Spinal cord (tissue), 10 donors: ENCODE measurements around the gene RPLP2. TPM values are rescaled to one million over a fixed set of nuclear protein-coding genes. Genes with fewer than 3 reads are reported as not detected.
A peak's percentile ranks its signal among the peaks of the same experiment; 100 is the strongest.

Source experiments
- DNase-seq, 6 donors: peaks; one replicate each; pipeline versions ENCODE4 v3.0.0 to v3.0.0-alpha.2; 2013 to 2015; ENCODE audit warnings: low spot score in 6 of 6, low read depth in 4 of 6
- H3K27ac ChIP-seq: one replicate; pipeline ENCODE4 v1.5.1; 2013; ENCODE audit warnings: low read depth, low read length, control low read depth
- H3K27me3 ChIP-seq: one replicate; pipeline ENCODE4 v1.6.1; 2013; ENCODE audit warnings: low read length; ENCODE audit not compliant: control insufficient read depth, insufficient read depth
- H3K36me3 ChIP-seq: one replicate; pipeline ENCODE4 v1.6.1; 2013; ENCODE audit warnings: low read length; ENCODE audit not compliant: control insufficient read depth, insufficient read depth
- H3K4me1 ChIP-seq: one replicate; pipeline ENCODE4 v1.6.1; 2013; ENCODE audit warnings: low read length; ENCODE audit not compliant: control insufficient read depth, insufficient read depth
- H3K4me3 ChIP-seq: one replicate; pipeline ENCODE4 v1.5.1; 2013; ENCODE audit warnings: low read depth, low read length, control low read depth
- H3K9me3 ChIP-seq: one replicate; pipeline ENCODE4 v1.6.1; 2013; ENCODE audit warnings: low read length; ENCODE audit not compliant: control insufficient read depth, insufficient read depth
- WGBS: methylation state at CpG from one replicate; pipeline ENCODE4 v1.1.5; 2013; ENCODE audit warnings: missing lambda C conversion rate; ENCODE audit not compliant: insufficient coverage; 5-methylcytosine and 5-hydroxymethylcytosine counted together
- polyA plus RNA-seq, 2 donors: library from polyadenylated mRNA; unstranded; fragments of 120-200 nt; gene quantifications; one replicate each; pipeline ENCODE4 v1.2.1, GENCODE V29; 2013; ENCODE audit not compliant: insufficient read length in 2 of 2
- total RNA-seq, 2 donors: library from RNA; depleted of rRNA in 1 of 2; stranded (reverse); fragments of 120-200 nt in 1 of 2; fragments of >200 nt in 1 of 2; gene quantifications; one replicate each; pipeline versions ENCODE4 v1.2.3 to v1.2.4, GENCODE V29; 2013 to 2014
- donor health status: healthy.

RPLP2 gene
- total and polyA plus RNA-seq, 4 donors = 139 to 1,150 (median 890) TPM

DNA sequence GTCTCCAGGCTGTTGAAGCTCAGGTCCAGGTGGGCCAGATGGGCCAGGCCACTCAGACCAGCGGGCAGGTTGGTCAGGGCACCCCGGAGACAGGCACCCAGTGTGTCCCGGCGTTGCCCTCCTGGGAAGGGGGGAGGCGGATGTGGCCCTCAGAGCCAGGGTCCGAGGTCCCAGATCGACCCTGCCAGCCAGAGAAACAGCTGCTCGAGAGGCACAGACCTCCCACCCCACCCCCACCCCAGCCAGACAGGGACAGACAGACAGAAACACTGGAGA is 6.4 kb upstream of the RPLP2 start:
- no peaks in the 10 kb centered on the region for H3K9me3 ChIP-seq
- no peak overlapping the region for H3K4me3 ChIP-seq
- H3K27me3 ChIP-seq = no peaks in the 10 kb centered on the region
- no peak for DNase-seq
- peaks cover 55% of the 10 kb centered on the region for H3K36me3 ChIP-seq
- H3K4me1 ChIP-seq = peaks cover 38% of the 10 kb centered on the region
- 56% methylated on average over 3 of the region's 8 CpGs for WGBS
- no peak overlapping the region for H3K27ac ChIP-seq

DNA sequence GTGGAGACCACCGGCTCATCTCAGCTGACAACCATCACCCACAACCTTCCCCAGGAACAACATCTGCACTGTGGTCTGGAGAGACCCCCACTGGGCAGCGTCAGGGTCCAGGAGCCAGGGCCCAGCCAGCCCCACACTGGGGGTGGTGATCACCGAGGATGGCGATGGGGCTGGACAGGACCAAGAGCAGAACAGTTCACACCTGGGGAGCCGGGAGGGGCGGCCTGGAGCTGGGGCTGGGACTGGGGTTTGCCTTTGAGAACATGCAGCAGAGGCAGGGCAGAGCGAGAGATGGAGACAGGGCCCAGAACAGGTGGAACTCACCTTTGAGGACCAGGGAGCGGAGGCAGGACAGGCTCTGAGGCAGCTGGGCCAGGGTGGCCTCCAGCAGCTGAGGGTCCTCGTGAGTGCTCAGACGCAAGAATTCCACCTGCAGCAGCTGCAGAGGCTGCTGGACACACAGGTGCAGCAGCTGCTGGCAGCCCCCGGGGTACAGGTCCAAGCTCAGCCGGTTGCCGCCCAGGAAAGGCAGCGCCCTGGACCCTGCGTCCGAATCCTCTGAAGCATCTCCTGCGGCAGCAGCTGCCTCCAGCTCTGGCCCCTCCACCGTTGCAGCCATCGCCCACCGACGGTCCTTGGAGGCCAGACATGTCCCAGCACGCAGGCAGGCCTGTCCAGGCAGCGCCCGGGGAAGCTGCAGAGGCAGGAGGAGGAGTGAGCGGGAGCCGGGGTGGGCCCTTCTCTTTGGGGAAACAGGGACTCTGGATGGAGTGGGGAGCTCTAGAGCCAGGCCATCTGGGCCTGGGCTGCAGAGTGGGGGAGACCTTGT is 5.8 kb upstream of the RPLP2 start:
- H3K27ac ChIP-seq = peak overlapping the region; percentile 52
- no peaks in the 10 kb centered on the region for H3K27me3 ChIP-seq
- H3K9me3 ChIP-seq = no peaks in the 10 kb centered on the region
- H3K36me3 ChIP-seq = peaks cover 52% of the 10 kb centered on the region
- peaks cover 39% of the 10 kb centered on the region for H3K4me1 ChIP-seq
- no peak for DNase-seq
- WGBS = 56% methylated on average over 25 of the region's 26 CpGs
- peak overlapping the region; percentile 70 for H3K4me3 ChIP-seq

DNA sequence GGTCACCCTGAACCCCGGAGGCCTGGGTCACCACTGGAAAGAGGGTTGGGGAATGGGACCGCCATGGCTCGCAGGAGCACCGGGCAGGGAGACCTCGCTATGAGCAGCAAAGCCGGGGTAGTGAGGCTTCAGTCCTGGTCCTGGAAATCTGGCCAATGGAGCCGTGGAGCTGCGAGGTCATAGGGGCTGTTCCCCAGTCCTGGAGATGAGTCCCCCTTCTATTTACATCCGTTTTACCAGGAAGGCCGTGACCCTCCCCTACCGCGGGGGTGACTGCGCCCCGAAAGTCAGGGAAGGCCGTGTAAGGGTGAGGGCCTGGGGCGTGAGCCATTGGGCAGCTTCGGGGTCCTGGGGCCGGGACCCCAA is 5.2 kb upstream of the RPLP2 start:
- Histone ChIP-seq H3K9me3 (no peaks in the 10 kb centered on the region), H3K27me3 (no peaks in the 10 kb centered on the region), H3K4me3 (peak overlapping the region; percentile 70), H3K27ac (peak overlapping the region; percentile 52), H3K4me1 (peaks cover 41% of the 10 kb centered on the region), H3K36me3 (peaks cover 46% of the 10 kb centered on the region)
- WGBS = 15% methylated on average over 16 of the region's 18 CpGs
- DNase-seq = no peak

DNA sequence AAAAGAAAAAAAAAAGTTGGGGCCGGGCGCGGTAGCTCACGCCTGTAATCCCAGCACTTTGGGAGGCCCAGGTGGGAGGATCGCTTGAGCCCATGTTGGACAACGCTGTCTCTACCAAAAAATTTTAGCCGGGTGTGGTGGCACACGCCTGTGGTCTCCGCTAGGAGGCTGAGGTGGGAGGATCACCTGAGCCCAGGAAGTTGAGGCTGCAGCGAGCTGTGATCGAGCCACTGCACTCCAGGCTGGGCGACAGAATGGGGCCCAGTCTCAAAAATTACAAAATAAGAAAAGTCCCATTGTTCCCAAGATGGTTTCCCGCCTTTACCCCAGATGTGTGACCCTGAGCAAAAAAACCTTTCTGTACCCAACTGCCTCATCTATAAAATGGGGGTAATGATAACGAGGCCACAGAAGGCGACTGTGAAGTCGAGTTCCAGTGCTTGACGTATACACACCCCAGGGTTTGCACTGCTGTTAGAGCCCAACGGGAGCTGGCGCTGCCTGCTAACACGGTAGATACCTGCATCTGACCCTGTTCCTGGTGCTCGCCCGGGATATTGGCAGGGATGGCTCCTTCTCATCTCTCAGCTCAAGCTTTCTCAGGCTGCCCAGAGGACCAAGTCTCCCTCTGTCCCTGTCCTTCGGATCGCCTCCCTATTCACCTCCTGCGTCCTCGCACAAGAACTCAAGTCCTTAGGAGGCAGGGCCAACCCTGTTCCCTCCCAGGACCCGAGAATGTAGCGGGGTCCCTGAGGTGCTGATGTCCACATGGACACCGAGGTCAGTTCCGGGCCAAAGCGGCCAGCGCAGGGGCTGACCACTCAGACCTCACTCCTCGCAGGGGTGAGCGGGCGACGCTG is 1.1 kb upstream of the RPLP2 start:
- H3K27me3 ChIP-seq = no peaks in the 10 kb centered on the region
- peaks cover 50% of the 10 kb centered on the region for H3K4me1 ChIP-seq
- no peaks in the 10 kb centered on the region for H3K9me3 ChIP-seq
- peak overlapping the region; percentile 98 for H3K27ac ChIP-seq
- 28% methylated on average over 32 of the region's 36 CpGs for WGBS
- H3K36me3 ChIP-seq = peaks cover 29% of the 10 kb centered on the region
- peak overlapping the region; percentile 95 for H3K4me3 ChIP-seq
- no peak for DNase-seq

DNA sequence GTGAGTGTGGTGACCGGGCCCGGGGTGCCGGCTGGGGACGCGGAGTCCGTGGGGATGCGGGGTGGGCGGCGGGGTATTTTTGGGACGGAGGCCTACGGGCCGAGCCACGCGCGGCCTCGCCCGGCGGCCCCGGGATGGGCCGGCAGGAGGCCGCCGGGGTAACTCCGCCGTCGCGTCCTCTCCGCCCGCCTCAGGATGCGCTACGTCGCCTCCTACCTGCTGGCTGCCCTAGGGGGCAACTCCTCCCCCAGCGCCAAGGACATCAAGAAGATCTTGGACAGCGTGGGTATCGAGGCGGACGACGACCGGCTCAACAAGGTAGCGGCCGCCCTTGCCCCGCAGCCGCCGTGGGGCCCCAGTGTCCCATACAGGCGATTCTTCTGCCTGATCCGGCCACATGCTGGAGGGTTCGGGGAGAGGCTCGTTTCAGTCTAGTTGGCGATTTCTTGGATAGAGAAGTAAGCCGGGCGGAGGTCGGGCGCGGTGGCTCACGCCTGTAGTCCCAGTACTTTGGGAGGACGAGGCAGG is 337 bp downstream of the RPLP2 start:
- no peaks in the 10 kb centered on the region for H3K9me3 ChIP-seq
- WGBS = under 1% methylated on average over 54 of the region's 55 CpGs
- H3K27me3 ChIP-seq = no peaks in the 10 kb centered on the region
- H3K4me1 ChIP-seq = peaks cover 37% of the 10 kb centered on the region
- DNase-seq = no peak
- H3K36me3 ChIP-seq = peaks cover 33% of the 10 kb centered on the region
- H3K27ac ChIP-seq = no peak overlapping the region
- peak overlapping the region; percentile 95 for H3K4me3 ChIP-seq

DNA sequence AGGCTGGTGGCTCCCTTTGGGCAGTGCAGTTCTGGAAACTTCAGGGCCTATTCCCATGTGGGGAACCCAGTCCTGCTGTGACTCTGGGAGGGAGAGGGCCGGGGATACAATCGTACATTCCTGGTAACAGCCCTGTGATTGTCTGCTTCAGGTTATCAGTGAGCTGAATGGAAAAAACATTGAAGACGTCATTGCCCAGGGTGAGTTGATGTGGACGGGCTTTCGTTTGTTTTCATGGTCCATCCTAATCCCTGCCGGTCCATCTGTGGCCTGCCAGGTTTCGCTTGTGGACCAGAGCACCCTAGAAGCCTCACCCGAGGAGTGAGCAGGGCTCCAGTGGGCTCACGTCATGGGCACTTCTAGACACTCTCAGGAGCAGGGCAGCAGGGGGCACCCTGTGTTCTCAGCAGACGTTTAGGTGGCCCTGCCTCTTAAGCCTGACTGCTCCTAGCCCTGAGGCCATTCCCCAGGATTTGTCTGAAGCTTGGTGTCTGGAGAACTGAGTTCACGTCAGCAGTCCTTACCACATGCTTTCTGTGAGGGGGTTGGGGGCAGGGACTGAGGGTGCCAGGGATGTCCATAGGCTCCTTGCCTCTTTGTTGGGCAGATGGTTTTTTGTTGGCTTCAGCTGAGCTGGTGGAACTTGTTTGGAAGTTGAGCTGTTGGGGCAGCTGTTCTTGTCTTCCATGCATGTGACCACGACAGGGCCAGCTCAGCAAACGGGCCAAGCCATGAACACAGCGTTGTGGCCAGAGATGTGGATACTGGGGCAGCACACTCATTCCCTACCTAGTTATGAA is 1.9 kb downstream of the RPLP2 start:
- Histone ChIP-seq H3K9me3 (no peaks in the 10 kb centered on the region), H3K4me3 (no peak overlapping the region), H3K36me3 (peaks cover 48% of the 10 kb centered on the region), H3K4me1 (peaks cover 26% of the 10 kb centered on the region), H3K27me3 (no peaks in the 10 kb centered on the region), H3K27ac (no peak overlapping the region)
- WGBS = 87% methylated on average over 14 of the region's 14 CpGs
- no peak for DNase-seq

DNA sequence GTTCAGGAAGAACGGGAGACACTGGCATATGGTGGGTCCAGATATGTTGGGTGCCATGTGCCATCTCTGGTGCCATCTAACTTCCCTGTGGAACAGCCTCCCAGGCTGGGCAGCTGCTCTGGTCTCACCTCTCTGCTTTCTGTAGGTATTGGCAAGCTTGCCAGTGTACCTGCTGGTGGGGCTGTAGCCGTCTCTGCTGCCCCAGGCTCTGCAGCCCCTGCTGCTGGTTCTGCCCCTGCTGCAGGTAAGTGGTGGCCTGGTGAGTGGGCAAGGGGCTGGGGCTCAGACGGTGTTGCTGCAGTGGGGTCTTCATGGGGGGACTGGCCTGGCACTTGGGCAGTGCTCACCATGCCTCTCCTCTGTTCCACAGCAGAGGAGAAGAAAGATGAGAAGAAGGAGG is 2.6 kb downstream of the RPLP2 start:
- Histone ChIP-seq H3K27me3 (no peaks in the 10 kb centered on the region), H3K36me3 (peaks cover 48% of the 10 kb centered on the region), H3K27ac (no peak overlapping the region), H3K4me3 (no peak overlapping the region), H3K4me1 (peaks cover 26% of the 10 kb centered on the region), H3K9me3 (no peaks in the 10 kb centered on the region)
- WGBS = 100% methylated on average over 3 of the region's 3 CpGs
- DNase-seq = no peak

DNA sequence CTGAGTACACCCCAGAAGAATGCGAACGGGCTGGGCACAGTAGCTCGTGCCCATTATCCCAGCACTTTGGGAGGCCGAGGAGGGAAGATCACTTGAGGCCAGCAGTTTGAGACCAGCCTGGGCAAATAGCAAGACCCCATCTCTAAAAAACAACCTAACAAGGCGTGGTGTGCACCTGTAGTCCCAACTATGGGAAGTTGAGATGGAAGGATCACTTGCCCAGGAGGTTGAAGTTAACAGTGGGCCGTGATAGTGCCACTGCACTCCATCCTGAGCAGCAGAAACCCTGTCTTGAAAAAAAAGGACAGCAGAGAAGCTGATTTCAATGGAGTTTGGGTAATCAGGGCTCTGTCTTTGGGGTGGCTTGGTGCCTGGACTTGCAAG is 3.3 kb downstream of the RPLP2 start:
- Histone ChIP-seq H3K9me3 (no peaks in the 10 kb centered on the region), H3K4me3 (no peak overlapping the region), H3K27me3 (no peaks in the 10 kb centered on the region), H3K36me3 (peaks cover 48% of the 10 kb centered on the region), H3K27ac (no peak overlapping the region), H3K4me1 (peaks cover 26% of the 10 kb centered on the region)
- WGBS = 88% methylated on average over 6 of the region's 6 CpGs
- DNase-seq = no peak

DNA sequence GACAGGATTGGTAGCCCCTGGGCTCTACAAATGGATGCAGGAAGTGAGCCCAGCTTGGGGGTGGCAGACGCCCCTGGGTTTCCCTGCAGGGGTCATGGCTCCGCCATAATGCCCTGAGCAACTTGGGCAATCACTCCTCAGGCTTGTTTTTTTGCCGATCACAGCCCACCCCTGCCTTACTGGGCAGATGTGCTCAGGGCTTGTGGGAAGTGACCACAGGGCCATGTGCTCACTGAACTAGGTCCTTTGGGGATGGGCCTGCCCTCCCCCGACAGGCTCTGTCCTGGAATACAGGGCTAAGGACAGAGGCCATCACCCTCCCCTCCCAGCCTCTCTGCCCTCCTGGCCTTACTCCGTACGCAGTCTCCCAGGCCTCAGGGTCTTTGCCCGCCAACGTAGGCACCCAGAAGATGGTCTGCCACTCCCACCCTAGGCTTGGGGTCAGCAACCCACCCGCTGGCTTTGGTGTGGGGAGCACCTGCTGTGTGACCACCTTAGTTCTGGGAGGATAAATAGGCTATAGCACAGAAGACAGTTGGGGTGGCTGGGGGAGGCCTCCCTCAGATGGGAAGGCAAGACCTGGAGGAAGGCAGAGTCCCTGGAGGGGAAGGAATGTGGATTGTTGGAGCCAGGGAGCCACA is 3.8 kb downstream of the RPLP2 start:
- H3K36me3 ChIP-seq = peaks cover 48% of the 10 kb centered on the region
- 86% methylated on average over 7 of the region's 9 CpGs for WGBS
- H3K9me3 ChIP-seq = no peaks in the 10 kb centered on the region
- H3K4me3 ChIP-seq = no peak overlapping the region
- H3K4me1 ChIP-seq = peaks cover 25% of the 10 kb centered on the region
- no peak for DNase-seq
- H3K27me3 ChIP-seq = no peaks in the 10 kb centered on the region
- no peak overlapping the region for H3K27ac ChIP-seq
